Retinal pigment epithelial cell (primary cell): Measurements from ENCODE around the gene ATP8B1.

Experiments
- DNase-seq: peaks from one replicate; pipeline ENCODE4 v3.0.0-alpha.2; 2010; ENCODE audit warnings: low read depth
- H3K4me3 ChIP-seq: 2 replicates; pipeline ENCODE4 v1.5.1; 2011; ENCODE audit warnings: mild to moderate bottlenecking, low read length, control low read depth, moderate library complexity
- TF ChIP-seq, protein P1 (sequence below): conservative IDR thresholded peaks from 2 replicates; pipeline ENCODE4 v1.5.1; 2011; ENCODE audit warnings: low read depth, low read length, control low read depth, inconsistent platforms

ATP8B1 gene

DNA sequence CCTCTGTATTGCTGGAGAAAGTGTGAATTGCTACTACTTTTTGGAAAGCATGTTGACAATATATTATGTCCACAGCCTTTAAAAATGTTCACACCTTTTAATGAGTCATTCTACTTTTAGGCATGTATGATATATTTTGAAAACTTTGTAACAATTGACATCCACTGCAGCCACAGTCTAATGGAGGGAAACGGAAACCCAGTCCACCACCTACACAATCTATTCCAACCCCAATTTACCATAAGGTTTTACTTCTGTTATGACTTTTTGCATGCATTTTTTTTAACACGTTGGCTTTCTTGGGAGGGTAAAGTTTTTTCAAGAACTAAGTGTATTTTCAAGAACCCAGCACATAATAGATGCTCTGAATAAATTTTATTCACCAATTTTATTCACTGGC, 38.5 kb upstream of the ATP8B1 start:
- TF ChIP-seq, protein P1, sequence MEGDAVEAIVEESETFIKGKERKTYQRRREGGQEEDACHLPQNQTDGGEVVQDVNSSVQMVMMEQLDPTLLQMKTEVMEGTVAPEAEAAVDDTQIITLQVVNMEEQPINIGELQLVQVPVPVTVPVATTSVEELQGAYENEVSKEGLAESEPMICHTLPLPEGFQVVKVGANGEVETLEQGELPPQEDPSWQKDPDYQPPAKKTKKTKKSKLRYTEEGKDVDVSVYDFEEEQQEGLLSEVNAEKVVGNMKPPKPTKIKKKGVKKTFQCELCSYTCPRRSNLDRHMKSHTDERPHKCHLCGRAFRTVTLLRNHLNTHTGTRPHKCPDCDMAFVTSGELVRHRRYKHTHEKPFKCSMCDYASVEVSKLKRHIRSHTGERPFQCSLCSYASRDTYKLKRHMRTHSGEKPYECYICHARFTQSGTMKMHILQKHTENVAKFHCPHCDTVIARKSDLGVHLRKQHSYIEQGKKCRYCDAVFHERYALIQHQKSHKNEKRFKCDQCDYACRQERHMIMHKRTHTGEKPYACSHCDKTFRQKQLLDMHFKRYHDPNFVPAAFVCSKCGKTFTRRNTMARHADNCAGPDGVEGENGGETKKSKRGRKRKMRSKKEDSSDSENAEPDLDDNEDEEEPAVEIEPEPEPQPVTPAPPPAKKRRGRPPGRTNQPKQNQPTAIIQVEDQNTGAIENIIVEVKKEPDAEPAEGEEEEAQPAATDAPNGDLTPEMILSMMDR: no peak
- no peak overlapping the region for H3K4me3 ChIP-seq
- DNase-seq: no peak

DNA sequence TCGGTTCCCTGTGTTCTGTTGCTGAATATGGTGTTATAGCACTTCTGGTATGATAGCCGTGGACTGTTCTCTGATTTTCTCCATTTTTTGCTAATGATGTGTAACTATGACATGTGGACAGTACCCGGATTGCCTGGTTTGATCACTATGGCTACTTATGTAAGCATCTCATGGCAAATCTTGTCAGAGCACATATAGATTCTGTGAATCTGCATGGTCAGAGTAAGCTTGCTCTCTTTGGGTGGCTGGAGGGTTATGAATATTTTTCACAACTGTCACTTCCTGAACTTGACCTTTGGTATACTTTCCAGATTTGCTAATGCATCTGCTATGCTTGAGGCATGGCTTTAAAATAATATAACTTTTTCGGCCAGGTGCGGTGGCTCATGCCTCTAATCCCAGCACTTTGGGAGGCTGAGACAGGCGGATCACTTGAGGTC, 36.8 kb upstream of the ATP8B1 start:
- H3K4me3 ChIP-seq: no peak overlapping the region
- TF ChIP-seq, protein P1: no peak
- DNase-seq: no peak

DNA sequence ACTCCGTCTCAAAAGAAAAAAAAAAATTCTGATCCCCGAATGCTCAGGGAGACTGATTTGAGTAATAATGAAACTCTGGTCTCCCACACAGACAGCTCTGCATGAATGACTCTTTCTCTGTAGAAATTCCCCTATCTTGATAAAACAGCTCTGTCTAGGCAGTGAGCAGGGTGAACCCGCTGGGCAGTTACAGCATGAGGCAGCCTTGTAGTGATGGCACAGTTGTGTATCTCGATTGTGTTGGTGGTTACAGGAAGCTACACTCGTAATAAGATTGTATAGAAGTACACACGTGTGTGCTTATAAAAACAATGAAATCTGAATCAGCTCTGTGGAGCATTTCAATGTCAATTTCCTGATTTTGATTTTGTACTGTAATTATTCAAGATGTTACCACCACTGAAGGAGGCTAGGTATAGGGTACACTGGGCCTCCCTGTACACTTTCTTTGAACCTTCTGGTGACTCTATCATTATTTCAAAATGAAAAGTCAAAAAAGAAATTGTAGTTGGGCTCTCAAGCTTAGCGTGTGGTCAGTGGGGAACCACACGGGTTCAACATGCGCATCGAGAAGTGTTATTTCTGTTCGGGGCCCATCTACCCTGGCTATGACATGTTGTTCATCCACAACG, 34.9 kb upstream of the ATP8B1 start:
- TF ChIP-seq, protein P1: no peak
- no peak overlapping the region for H3K4me3 ChIP-seq
- no peak for DNase-seq

DNA sequence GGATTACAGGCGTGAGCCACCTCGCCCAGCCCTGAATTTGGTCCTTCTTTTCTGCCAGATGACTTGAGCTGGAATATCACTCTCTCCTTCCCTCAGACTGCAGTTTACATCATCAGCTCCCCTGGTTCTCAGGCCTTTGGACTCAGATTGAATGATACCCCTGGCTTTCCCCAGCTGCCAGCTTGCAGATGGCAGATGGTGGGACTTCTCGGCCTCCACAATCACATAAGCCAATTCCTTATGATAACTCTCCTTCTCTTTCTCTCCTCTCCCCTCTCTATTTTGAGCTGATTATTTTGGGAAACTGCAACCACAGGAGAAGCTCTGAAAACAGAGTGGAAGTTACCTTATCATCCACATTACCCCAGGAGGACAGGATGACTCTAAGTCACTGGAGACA, 33.4 kb upstream of the ATP8B1 start:
- no peak overlapping the region for H3K4me3 ChIP-seq
- TF ChIP-seq, protein P1: no peak
- no peak for DNase-seq

DNA sequence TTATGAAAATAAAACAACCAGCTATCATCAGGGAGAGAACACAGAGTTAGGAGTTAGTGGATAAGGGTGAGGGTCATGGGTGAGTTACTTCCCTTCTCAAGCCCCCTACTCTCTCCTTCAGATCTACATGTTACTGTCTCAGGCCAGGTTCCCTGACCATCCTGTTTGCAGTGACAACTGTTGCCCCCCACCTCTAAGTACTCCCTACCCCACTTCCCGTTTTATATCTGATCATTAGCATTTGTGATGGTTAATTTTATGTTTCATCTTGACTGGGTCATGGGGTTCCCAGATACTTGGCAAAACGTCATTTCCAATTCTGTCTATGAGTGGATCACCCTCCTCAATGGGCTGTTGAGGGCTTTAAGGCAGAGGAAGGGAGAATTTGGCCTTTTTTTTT, 32.8 kb upstream of the ATP8B1 start:
- TF ChIP-seq, protein P1: no peak
- H3K4me3 ChIP-seq: no peak overlapping the region
- no peak for DNase-seq

DNA sequence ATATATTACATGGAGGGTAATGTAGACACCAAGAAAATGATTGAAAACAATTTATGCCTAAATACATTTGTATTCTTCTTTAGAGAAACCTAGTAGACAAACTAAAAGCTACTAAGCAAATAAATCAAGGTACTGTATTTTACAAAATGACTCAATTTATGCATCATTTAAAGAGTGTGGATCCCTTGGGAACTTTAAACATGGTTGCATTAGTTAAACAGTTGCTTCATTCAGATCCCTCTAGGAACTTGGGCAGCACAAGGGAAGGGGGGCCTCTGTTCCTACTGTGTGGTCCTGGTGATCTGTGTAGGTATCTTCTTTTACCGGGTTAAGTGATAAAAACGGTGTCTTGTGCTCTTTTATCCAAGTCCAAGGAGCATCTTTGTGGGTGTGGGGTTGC, 31.5 kb upstream of the ATP8B1 start:
- H3K4me3 ChIP-seq: no peak overlapping the region
- TF ChIP-seq, protein P1: no peak
- no peak for DNase-seq

DNA sequence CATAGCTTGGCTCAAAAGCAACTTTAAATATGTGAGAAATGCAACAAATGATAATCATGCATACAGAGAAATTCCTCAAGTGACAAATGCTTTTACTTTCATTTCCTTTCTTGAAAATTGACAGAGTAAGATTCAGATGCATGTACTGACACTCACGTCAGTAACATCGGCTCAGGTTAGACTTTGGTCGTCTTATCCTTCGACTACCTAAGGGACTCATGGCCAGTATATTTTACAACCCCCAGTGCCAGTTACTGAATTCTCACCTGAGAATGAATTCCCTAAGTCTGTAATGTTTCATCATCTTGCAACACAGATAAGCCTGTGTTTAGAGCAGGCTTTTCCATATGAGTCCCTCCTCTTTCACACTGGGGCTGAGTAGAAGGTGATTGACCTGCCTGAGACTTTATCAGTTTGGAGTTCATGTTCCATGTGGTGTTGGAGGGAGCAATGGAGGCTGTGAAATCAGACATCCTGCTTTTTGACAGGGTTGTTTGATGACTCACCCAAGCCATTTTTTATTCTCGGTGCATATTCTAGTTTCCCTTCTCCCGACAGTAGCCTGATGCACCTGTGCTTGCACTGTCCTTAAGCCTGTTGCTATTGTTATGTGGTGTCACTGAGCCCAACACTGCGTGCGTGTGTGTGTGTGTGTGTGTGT, 30.5 kb upstream of the ATP8B1 start:
- no peak overlapping the region for H3K4me3 ChIP-seq
- TF ChIP-seq, protein P1: no peak
- no peak for DNase-seq
